GM18526 (cell line): ENCODE data around the gene TSHZ2.

ENCODE experiments used
- POLR2A ChIP-seq: IDR thresholded peaks from 3 replicates; pipeline ENCODE4 v1.6.1; 2011; ENCODE audit not compliant: insufficient read length; ENCODE audit errors: extremely low read depth

TSHZ2 gene

DNA sequence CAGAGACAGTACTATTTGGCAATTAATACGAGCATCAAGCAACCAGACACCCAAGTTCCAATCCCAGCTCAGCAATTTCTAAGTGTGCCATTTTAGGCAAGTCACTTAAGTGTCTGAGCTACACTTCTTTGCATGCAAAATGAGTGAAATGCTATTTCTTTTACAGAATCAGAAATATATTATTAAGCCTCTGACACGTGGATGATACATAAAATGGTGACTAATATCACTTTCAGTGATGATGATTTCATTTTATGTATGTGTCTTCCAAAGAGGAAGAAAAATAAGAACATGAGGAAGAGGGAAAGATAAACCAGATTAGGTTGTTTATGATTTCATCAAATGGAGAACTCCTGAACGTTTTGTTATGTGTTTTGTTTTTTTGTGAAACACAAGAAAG, 158.6 kb downstream of the TSHZ2 start:
- no peak for TF ChIP-seq POLR2A

DNA sequence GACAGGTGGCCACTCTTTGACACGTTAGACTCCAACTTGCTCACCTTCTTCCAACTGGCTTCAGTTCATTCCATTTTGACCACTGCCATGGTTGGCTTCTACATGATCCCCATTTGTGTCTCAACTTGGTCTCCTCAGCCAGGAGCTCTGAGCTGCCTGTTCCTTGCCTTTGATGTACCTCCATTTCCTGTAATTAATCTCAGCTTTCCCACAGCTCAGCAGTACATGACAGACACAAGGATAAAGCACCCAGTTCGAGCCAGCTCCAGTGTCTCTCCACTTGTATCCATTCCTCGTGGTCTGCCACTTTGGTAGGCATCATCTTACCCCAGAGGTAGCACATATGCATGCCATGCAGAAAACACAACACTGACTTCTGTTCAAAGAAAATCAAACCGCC, 161.0 kb downstream of the TSHZ2 start:
- TF ChIP-seq POLR2A, result no peak

DNA sequence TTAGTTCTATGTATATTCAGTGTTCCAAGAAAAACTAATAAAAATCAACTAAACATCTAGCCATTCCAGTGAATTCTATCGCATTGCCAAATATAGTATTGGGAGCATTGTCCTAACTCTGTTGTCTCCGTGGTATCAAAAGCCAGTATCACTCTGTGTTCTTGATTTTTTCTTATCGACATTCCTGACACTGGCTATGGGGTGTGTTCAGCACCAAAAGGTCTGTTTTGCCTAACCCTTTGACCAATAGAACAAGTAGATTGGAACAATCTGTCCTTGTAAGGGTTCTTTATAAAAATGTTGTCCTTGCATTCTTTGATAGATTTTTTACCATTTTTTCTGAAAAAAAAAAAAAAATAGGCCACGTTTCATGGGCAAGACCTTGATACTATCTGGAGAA, 161.5 kb downstream of the TSHZ2 start:
- no peak for TF ChIP-seq POLR2A

DNA sequence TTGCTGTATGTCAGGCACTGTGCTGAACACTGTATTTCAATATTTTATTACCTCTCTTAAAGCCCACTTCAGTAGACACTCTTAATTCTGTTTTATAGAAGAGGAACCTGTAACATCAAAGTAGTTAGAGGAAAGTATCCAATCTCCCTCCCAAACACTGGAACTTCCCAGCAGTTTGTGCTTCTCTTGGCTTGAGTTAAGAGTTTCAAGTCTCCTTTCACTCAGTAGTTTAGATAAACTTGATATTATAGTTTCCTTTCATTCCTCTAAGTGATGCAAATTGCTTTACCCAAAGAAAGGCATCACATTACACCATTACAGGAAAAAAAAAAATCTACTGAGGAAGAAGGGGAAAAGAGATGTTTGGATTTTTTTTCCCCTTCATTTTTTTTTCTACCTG, 164.3 kb downstream of the TSHZ2 start:
- no peak for TF ChIP-seq POLR2A

DNA sequence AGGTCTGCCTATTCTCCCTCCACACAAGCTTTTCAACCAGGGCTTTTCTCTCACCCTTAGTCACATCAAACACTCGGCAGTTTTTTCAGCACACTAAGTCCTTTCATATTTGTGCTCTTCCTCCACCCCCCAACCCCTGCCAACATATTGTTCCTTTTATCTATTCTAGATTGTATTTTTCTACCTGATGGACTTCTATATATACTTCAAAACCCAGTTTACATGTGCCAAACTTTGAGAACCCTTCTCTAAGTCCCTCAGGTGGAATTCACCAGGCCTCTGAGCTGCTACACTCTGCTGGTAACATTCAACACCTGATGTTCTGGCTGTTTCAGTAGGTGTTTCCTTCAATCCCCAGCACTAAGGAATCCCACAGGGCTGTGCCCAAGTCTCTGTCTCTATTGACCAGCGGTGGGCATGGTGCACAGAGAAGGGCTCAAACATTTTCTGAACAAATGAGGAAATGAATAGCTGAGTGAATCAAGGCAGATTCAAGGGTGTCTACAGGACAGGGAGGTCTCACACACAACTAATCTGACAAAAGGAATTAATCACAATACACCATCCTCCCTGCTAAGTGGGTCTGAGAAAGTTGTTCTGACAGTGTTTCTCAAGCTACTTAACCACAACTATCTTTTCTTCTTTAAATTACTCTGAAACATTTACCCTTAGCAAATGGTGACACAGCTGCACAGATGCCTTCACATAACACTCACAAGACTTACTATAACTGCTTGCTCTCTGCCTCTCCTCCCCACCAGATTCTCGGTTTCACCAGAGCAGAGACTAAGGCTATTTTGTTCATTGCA, 166.5 kb downstream of the TSHZ2 start:
- no peak for TF ChIP-seq POLR2A

DNA sequence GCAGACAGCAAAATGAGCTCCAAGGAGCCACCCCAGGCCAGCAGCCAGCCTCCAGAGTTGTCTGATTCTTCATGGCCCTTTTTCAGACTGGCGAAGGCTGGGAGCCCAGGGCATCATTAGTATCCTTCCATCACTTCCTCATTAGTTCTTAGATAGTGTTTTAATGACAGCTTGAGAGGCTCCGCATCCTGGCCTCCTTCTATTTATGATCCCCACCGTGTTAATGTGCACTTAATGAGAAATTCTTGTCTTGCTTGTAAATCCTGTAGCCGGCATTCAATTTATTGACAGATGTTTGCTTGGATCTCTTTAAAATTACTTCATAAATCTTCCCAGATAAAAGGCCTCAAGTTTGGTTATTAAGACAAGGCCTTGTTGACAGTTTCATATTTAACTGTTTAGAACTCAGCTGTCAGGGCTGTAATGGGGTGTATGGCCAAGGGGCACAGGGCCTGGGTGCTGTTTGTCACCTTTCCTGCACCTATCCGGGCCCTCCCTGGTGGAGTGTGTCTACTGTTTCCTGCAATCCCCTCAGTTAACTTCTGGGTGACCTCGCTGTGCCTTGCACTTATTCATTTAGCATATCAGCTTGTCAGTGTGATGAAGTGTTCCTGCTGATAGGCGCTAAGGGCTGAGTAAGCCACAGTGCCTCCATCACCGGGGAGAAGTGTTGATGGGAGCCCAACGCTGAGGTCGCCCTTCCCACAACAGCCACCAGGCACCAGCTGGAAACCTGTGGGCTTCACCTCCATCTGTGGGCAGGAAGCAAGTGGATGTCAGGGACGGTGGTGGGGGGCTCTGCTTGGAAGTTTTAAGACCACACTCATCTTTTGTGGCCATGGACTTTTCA, 169.3 kb downstream of the TSHZ2 start:
- no peak for TF ChIP-seq POLR2A

DNA sequence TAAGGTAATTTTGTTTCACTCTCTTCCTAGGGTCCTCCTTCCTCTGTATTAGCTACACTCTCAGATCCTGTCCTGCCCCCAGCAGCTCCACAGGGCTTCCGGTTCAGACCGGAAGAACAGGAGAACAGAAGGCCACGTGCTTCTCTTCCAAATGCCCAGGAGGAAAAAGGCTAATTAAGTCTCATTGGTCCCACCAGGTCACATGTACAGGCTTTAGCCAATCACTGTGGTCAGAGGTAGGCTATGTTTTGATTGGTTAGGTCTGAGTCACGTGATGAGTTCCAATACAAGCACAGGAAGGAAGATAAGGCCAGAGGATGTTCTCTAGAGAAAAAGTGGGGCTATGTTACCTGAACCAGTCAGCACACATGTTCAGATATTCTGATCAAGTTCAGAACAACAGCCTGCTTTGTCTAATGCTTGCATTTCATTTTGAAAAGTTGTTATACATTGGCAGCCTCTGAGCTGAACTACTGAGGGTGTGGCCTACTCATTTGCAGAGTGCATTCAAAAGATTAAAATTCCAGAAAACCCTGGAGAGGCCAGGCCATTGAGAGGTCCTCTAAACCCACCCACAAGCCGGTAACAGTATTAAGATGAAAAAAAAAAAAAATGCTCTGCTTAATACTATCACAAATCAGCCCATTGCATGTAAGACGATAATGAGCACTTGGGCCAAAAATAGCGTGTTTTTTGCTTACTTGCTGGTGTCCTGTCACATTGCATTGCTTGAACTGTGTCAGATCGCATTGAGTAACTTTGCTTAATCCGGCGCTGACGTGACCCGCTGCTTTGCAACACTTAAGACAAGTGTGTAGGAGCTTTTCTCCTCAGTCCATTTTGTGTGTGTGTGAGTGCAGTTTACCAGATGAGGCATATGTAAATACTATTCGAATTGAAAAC, 170.3 kb downstream of the TSHZ2 start:
- no peak for TF ChIP-seq POLR2A

DNA sequence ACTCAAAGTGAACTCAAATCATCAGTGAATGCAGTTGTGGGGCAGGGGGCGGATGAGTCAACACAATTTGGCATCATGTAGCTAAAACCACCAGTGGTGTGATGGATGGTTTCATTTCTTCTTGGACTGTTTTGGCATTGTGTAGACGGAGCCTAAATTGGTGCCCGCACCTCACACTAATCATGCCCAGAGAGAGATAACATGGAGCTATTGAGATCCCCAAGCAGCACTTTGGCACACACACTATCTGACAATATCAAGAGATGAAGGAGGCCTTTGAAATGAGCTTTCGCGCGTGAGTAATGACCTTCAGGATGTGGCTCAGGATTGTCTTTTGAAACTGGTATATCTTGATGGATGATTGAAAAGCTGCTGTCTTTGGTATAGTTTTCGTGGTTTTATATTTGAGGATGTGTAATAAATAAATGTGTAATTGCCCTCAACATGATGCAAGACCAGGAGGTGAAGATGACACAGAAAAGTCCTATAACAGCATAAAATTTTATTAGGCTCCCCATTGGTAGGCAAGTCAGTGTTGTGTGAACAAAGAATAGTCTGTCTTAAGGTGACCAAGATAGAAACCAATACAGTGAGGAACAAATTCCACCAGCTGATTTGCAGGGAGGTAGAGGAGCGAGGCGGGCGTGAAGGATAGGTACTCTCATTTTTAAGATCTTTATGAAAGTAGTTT, 174.2 kb downstream of the TSHZ2 start:
- TF ChIP-seq POLR2A, result no peak

DNA sequence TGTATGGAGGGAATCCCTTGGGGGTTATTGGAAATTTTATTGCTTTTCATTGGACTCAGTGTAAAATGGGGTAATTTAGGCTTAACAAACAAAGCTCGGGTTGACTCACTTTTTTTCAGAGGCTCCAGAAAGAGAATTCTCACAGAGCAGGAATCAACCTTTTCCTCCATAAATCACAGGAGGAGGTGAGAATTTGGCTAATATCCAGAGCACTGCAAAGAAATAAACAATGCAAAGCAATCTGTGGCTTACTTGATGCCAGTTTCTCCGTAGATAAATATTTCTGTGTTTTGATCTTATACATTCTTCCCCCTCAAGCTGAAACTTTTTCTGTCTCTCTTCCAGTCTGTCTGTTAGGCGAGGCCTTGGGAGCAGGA, 176.6 kb downstream of the TSHZ2 start:
- no peak for TF ChIP-seq POLR2A

DNA sequence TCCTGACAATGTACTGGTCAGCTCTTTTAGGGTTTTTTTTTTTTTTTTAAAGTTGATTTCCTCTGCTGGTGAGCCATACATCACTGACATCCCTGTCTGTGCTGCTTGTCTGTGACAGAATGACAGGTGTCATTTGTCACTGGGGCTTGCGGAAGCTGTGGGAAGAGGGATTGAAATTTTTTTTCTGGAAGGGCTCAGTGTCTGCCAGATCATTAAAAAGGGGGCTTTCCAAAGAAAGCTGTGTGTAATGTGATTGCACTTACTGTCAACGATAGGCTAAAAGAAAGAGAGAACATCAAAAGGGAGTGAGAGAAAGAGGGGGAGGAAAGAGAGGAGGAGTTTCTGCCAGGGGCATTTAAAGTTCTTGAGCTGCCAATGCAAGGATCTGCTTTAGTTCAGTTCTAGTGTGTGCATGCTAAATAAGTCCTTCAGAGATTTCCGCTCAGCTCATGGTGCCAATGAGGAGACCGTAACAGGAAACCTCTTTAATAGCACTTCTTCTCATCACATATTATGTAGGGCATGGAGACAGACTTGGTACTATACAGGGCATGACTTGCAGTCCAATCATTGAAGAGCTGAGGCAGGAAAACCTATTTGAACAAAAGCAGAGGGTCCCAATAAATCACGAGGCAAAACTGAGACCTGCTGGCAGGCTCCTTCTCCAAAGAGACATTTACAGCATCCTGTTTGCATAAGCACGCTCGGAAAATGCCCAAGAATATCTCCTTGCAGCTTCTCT, 177.2 kb downstream of the TSHZ2 start:
- TF ChIP-seq POLR2A, result no peak

DNA sequence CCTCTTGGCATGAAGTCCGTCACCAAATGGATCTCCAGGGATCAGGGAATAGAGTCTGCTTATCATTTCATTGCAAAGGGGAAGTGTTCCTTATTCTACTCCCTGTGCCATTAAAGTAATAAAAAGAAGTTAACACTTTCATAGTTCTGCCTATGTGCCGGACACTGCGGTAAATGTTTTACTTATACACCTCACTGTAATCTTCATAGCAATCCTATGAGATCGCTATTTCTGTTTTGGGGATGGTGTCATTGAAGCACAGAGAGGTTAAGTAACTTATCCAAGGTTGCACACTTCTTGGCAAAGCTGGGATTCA, 177.7 kb downstream of the TSHZ2 start:
- no peak for TF ChIP-seq POLR2A

DNA sequence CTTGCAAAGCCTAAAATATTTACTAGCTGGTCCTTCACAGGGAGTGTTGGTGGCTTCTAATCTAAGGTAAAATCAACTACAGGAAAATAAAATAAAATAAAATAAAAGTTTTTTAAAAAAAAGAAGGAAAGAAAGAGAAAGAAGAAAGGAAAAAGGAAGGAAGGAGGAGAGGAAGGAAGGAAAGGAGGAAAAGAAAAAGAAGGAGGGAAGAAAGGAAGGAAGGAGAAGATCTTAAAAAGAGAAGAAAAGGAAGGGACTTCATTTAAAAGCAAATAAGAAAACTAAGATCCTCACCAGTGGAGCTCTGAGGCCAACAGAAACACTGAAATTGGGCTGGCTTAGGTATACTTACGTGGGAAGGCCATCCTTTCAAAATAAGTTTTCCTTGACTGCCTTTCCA, 178.4 kb downstream of the TSHZ2 start:
- TF ChIP-seq POLR2A, result no peak

DNA sequence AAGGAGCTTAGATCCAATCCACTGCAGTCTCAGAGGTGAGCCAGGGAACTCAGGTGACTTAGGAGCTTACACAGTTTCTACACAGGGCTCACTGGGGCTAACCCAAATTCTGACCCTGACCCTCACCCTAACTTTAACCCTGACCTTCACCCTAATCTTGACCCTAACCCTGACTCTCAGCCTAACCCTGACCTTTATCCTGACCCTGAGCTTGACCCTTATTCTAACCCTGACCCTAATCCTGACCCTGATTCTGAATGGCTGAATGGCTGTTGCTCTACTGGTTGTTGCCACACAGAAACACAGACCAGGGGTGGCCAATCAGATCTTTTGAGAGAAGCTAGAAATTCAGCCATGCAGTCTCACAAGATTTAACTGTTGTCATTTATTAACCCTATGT, 180.1 kb downstream of the TSHZ2 start:
- no peak for TF ChIP-seq POLR2A

DNA sequence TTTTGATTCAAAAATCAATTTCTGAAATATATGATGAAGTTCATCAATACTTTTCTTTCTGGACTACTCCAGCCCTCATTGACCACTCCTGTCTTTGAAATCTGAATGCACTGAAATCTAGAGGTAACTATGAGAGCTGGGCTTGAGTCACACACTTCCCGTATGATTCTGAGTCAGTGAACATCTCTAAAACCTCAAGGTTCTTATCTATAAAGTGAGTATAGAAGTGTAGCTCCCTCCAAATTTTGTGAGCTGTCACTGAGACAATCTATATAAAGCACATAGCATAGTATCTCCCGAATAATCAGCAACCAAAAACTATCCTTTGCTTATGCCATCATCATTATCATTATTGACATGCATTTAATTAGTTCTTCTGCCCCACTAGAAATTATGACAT, 182.4 kb downstream of the TSHZ2 start:
- TF ChIP-seq POLR2A, result no peak

DNA sequence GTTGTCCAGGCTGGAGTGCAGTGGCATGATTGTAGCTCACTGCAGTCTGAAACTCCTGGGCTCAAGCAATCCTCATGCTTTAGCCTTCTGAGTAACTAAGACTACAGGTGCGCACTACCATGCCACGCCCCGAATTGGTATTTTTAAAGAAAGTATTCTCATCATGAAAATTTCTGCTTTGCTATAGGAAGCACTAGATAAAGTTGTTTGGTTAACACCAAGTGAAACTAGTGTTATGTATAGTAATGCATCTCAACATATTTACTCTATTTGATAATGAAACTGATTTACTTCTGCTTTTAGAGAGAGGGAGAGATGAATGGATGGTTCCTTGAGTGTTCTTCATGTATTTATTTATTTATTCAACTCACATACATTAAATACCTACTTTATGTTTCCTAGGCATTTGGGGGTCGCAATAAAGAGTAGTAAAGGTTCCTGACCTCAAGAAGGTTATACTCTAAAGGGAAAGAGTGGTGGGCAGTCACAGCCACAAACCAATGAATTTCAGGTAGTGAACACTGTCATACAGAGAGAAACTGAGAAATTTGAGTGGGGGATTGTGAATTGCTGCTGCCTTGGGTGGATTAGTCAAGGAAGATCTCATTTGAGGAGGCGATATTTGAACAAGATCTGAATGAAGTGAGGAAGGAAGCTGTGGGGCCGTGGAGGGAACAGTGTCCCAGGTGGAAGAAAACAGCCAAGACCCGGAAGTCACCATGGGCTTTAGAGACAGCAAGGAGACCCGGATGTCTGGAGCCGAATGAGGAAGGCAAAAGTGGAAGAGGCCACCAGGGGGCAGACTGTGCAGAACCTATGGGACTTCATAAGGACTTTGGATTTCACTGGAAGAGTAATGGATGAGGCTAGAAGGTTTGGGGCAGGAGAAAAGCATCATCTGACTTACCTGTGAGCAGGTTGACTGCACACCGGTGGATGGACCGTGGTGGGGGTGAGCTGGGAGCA, 185.6 kb downstream of the TSHZ2 start:
- no peak for TF ChIP-seq POLR2A
